Mesenchymal stem cell (in vitro differentiated cells and primary cell): ENCODE measurements around the gene CHST12.
A peak's percentile ranks its signal among the peaks of the same experiment; 100 is the strongest.

ENCODE experiments used
- DNase-seq: peaks from one replicate; pipeline ENCODE4 v3.0.0-alpha.2; 2013
- H2AFZ ChIP-seq: one replicate; pipeline ENCODE4 v1.6.1; 2013; ENCODE audit warnings: low read depth, mild to moderate bottlenecking, control low read depth, inconsistent platforms, low read length, moderate library complexity
- H2AK5ac ChIP-seq: 2 replicates; pipeline ENCODE4 v1.6.1; 2013; ENCODE audit warnings: low read length, moderate library complexity, mild to moderate bottlenecking, inconsistent platforms; ENCODE audit not compliant: severe bottlenecking
- H2BK120ac ChIP-seq: one replicate; pipeline ENCODE4 v1.6.1; 2013; ENCODE audit warnings: low read depth, mild to moderate bottlenecking, inconsistent platforms, low read length, moderate library complexity
- H2BK12ac ChIP-seq, 2 experiments: one replicate each; pipeline ENCODE4 v1.6.1; 2013; ENCODE audit warnings: inconsistent platforms in 2 of 2, low read length in 2 of 2, mild to moderate bottlenecking in 2 of 2, moderate library complexity in 2 of 2, control low read depth in 1 of 2
- H2BK15ac ChIP-seq: one replicate; pipeline ENCODE4 v1.6.1; 2013; ENCODE audit warnings: mild to moderate bottlenecking, low read depth, inconsistent platforms; ENCODE audit not compliant: poor library complexity, severe bottlenecking
- H2BK5ac ChIP-seq: 2 replicates; pipeline ENCODE4 v1.6.1; 2013; ENCODE audit warnings: low read depth, mild to moderate bottlenecking, low read length, control low read depth, inconsistent platforms; ENCODE audit not compliant: poor library complexity, severe bottlenecking
- H3K14ac ChIP-seq, 2 experiments: one replicate each; pipeline ENCODE4 v1.6.1; 2013; ENCODE audit warnings: inconsistent platforms in 2 of 2, low read length in 2 of 2, control low read depth in 1 of 2, mild to moderate bottlenecking in 1 of 2, moderate library complexity in 1 of 2
- H3K18ac ChIP-seq, 2 experiments: one replicate each; pipeline ENCODE4 v1.6.1; 2013; ENCODE audit warnings: inconsistent platforms in 2 of 2, low read length in 2 of 2, control low read depth in 1 of 2, low read depth in 1 of 2, mild to moderate bottlenecking in 1 of 2
- H3K23ac ChIP-seq, 2 experiments: one replicate each; pipeline ENCODE4 v1.6.1; 2013; ENCODE audit warnings: inconsistent platforms in 2 of 2, low read length in 2 of 2, mild to moderate bottlenecking in 2 of 2, moderate library complexity in 2 of 2, control low read depth in 1 of 2
- H3K27ac ChIP-seq: 2 replicates; pipeline ENCODE4 v1.5.1; 2013; ENCODE audit warnings: mild to moderate bottlenecking, moderate library complexity, low read length, control low read depth, inconsistent platforms; ENCODE audit not compliant: poor library complexity, severe bottlenecking
- H3K27me3 ChIP-seq, 2 experiments: 2 replicates each; pipeline versions ENCODE4 v1.6.1 to v1.7.0; 2013; ENCODE audit warnings: low read length in 2 of 2, mild to moderate bottlenecking in 2 of 2, moderate library complexity in 2 of 2, control low read depth in 1 of 2, inconsistent platforms in 1 of 2; ENCODE audit not compliant: control insufficient read depth in 1 of 2, insufficient read depth in 1 of 2
- H3K36me3 ChIP-seq, 2 experiments: 2 replicates each; pipeline versions ENCODE4 v1.6.1 to v1.7.0; 2013; ENCODE audit warnings: low read length in 2 of 2, control low read depth in 1 of 2, inconsistent platforms in 1 of 2, low read depth in 1 of 2, mild to moderate bottlenecking in 1 of 2; ENCODE audit not compliant: insufficient read depth in 2 of 2, control insufficient read depth in 1 of 2
- H3K4ac ChIP-seq, 2 experiments: one replicate each; pipeline ENCODE4 v1.6.1; 2013; ENCODE audit warnings: inconsistent platforms in 2 of 2, low read length in 2 of 2, mild to moderate bottlenecking in 2 of 2, moderate library complexity in 2 of 2, control low read depth in 1 of 2, low read depth in 1 of 2
- H3K4me1 ChIP-seq: 2 replicates; pipeline ENCODE4 v1.6.1; 2013; ENCODE audit warnings: low read depth, low read length, control low read depth; ENCODE audit not compliant: control insufficient read depth, insufficient read depth
- H3K4me2 ChIP-seq: 2 replicates; pipeline ENCODE4 v1.6.1; 2013; ENCODE audit warnings: low read length, mild to moderate bottlenecking, inconsistent platforms; ENCODE audit not compliant: poor library complexity, severe bottlenecking
- H3K4me3 ChIP-seq, 2 experiments: 2 replicates each; pipeline versions ENCODE4 v1.5.1 to v1.7.0; 2013; ENCODE audit warnings: low read length in 2 of 2, mild to moderate bottlenecking in 2 of 2, control low read depth in 1 of 2, low read depth in 1 of 2; ENCODE audit not compliant: insufficient read depth in 1 of 2
- H3K79me1 ChIP-seq: replicated peaks from 2 replicates; pipeline ENCODE4 v1.6.1; 2013; ENCODE audit warnings: mild to moderate bottlenecking, control low read depth, low read length, inconsistent platforms; ENCODE audit not compliant: poor library complexity, severe bottlenecking
- H3K9ac ChIP-seq: 2 replicates; pipeline ENCODE4 v1.7.0; 2013; ENCODE audit warnings: mild to moderate bottlenecking, low read length, moderate library complexity
- H3K9me3 ChIP-seq: 2 replicates; pipeline ENCODE4 v1.7.0; 2013; ENCODE audit warnings: mild to moderate bottlenecking, low read length; ENCODE audit not compliant: control insufficient read depth
- H4K8ac ChIP-seq: one replicate; pipeline ENCODE4 v1.6.1; 2013; ENCODE audit warnings: inconsistent platforms, mild to moderate bottlenecking, low read length, moderate library complexity
- H4K91ac ChIP-seq: one replicate; pipeline ENCODE4 v1.6.1; 2013; ENCODE audit warnings: mild to moderate bottlenecking, low read length, inconsistent platforms
- WGBS: methylation state at CpG from one replicate; pipeline ENCODE4 v1.1.7; 2013; ENCODE audit warnings: mixed read lengths; 5-methylcytosine and 5-hydroxymethylcytosine counted together

The CHST12 gene

DNA sequence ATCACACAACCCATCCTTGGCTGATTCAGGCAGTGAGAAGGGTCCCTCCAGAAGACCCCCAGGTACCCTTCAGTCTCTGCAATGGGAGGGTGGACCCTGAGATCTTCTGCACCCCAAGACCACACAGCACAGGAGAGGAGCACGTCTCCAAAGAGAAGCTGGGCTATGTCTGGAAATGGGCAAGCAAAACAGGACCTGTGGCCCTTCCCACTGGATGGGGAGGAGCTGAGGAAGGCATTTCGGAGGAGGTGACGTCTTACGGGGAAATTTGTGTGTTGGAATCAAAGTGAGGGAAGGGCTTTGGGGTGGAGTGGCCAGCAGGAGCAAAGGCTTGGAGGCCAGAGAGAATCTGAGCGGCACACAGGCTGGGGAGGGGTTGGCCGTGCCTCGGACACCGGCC is 56.3 kb downstream of the CHST12 start:
- Histone ChIP-seq H3K9ac (no peak overlapping the region), H3K23ac (no peak overlapping the region), H2BK15ac (no peak overlapping the region), H3K14ac (no peak overlapping the region), H3K9me3 (no peaks in the 10 kb centered on the region), H2AK5ac (no peak overlapping the region), H2BK120ac (no peak overlapping the region), H2AFZ (no peak overlapping the region), H3K4ac (no peak overlapping the region), H3K27ac (no peak overlapping the region), H4K8ac (no peak overlapping the region), H3K4me1 (peaks cover 7% of the 10 kb centered on the region), H3K4me2 (no peak overlapping the region), H3K4me3 (no peak overlapping the region), H3K27me3 (peaks cover 0 to 7% of the 10 kb centered on the region in 2 experiments), H2BK5ac (no peak overlapping the region), H3K36me3 (no peaks in the 10 kb centered on the region), H3K79me1 (no peaks in the 10 kb centered on the region), H3K18ac (no peak overlapping the region), H2BK12ac (no peak overlapping the region), H4K91ac (no peak overlapping the region)
- 82% methylated on average over 8 of the region's 8 CpGs for WGBS
- no peak for DNase-seq

DNA sequence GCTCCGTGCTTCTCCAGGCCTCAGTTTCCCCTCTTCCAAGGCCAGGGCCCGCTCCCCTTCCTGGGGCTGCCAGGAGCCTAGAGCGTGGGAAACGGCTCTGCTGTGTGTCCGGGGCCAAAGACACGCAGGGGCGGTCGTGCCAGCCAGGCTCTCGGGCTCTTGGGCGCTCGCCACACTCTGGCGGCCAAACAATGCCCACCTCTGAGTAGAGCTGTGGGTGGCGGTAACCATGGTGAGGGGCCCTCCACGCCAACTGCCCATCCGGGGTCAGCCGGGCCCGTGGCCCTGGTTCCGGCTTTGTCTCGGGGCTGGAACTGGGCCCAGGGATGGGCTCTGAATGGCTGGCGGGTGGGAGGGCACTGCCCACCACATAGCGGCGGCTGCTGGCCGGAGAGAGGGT is 56.8 kb downstream of the CHST12 start:
- Histone ChIP-seq H4K91ac (no peak overlapping the region), H2BK5ac (no peak overlapping the region), H2BK15ac (no peak overlapping the region), H3K36me3 (no peaks in the 10 kb centered on the region), H3K9me3 (no peaks in the 10 kb centered on the region), H3K4ac (no peak overlapping the region), H3K4me1 (peaks cover 7% of the 10 kb centered on the region), H3K23ac (no peak overlapping the region), H2BK120ac (no peak overlapping the region), H3K27me3 (peaks cover 0 to 7% of the 10 kb centered on the region in 2 experiments), H3K14ac (peak overlapping the region in 1 of 2 experiments; percentile 20), H3K27ac (no peak overlapping the region), H3K4me2 (no peak overlapping the region), H3K79me1 (no peaks in the 10 kb centered on the region), H3K18ac (no peak overlapping the region), H2BK12ac (no peak overlapping the region), H2AFZ (no peak overlapping the region), H3K4me3 (no peak overlapping the region), H4K8ac (no peak overlapping the region), H3K9ac (no peak overlapping the region), H2AK5ac (no peak overlapping the region)
- no peak for DNase-seq
- 93% methylated on average over 23 of the region's 23 CpGs for WGBS

GRCh38 chr7:2460641-2461040 is 57.2 kb downstream of the CHST12 start:
- Histone ChIP-seq H3K14ac (no peak overlapping the region), H4K91ac (no peak overlapping the region), H3K27me3 (peaks cover 0 to 7% of the 10 kb centered on the region in 2 experiments), H3K4ac (no peak overlapping the region), H3K4me1 (peaks cover 7% of the 10 kb centered on the region), H2AFZ (no peak overlapping the region), H3K23ac (no peak overlapping the region), H2BK12ac (no peak overlapping the region), H3K4me3 (no peak overlapping the region), H4K8ac (no peak overlapping the region), H3K4me2 (no peak overlapping the region), H2BK5ac (no peak overlapping the region), H2BK120ac (no peak overlapping the region), H3K27ac (no peak overlapping the region), H3K9ac (no peak overlapping the region), H3K79me1 (no peaks in the 10 kb centered on the region), H3K36me3 (no peaks in the 10 kb centered on the region), H3K18ac (no peak overlapping the region), H3K9me3 (no peaks in the 10 kb centered on the region), H2AK5ac (no peak overlapping the region), H2BK15ac (no peak overlapping the region)
- DNase-seq: no peak
- WGBS: 96% methylated on average over 6 of the region's 6 CpGs

DNA sequence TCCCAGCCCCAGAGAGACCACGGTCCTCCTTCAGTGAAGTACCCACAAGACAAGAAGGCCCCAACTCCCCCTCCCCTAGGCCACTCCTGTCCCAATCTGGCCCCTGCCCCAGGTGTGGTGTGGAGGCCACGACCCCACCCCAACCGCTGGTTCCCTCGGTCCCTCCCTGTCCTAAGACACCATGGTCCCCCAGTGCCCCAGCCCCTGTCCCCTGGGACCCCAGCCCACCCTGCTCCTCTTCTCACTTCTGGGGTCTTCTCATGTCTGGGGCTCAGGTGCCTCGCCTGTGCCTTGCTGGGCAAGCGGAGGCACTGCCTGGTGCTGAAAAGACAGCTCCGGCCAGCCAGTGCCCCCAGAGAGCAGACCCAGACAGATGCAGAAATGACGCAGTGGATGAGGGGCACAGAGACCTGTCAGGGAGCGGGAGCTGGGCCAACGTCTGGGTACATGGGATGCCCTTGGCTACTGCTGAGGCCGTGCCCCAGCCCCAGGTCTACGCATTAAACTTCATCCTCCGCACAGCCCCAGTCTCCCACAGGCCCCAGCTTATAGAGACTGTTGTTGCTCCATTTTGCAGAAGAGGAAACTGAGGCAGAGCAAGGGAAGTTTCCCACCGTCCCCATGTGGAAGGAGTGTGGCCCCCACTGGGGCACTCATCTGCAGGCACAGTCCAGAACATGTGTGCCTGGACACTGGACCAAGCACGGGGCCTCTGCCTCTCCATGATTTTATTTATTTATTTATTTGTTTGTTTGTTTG is 58.0 kb downstream of the CHST12 start:
- no peaks in the 10 kb centered on the region for H3K79me1 ChIP-seq
- 76% methylated on average over 13 of the region's 15 CpGs for whole genome bisulfite sequencing
- H3K9ac ChIP-seq: no peak overlapping the region
- no peak overlapping the region for H3K14ac ChIP-seq
- H3K4me2 ChIP-seq: no peak overlapping the region
- no peak overlapping the region for H3K4me3 ChIP-seq
- no peak overlapping the region for H4K8ac ChIP-seq
- H2AK5ac ChIP-seq: no peak overlapping the region
- H3K36me3 ChIP-seq: no peaks in the 10 kb centered on the region
- H2BK120ac ChIP-seq: no peak overlapping the region
- no peak overlapping the region for H3K27ac ChIP-seq
- H3K4me1 ChIP-seq: peaks cover 7% of the 10 kb centered on the region
- H3K18ac ChIP-seq: no peak overlapping the region
- H2BK15ac ChIP-seq: no peak overlapping the region
- peaks cover 0 to 7% of the 10 kb centered on the region in 2 experiments for H3K27me3 ChIP-seq
- no peak overlapping the region for H3K4ac ChIP-seq
- no peak overlapping the region for H2BK5ac ChIP-seq
- DNase-seq: no peak
- H4K91ac ChIP-seq: no peak overlapping the region
- H2BK12ac ChIP-seq: no peak overlapping the region
- H3K9me3 ChIP-seq: no peaks in the 10 kb centered on the region
- no peak overlapping the region for H2AFZ ChIP-seq
- no peak overlapping the region for H3K23ac ChIP-seq
